Tibial nerve (tissue), 4 donors: Measurements from ENCODE around the gene RETREG1. TPM values are rescaled to one million over a fixed set of nuclear protein-coding genes. Genes with fewer than 3 reads are reported as not detected.

Source experiments
- DNase-seq, 2 donors: peaks; one replicate each; pipeline ENCODE4 v3.0.0-alpha.2; 2019; ENCODE audit warnings: low spot score in 2 of 2
- H3K27ac ChIP-seq, 4 donors: fragments of 200-600 bp; sonication (generic) in 3 of 4; one replicate each; pipeline ENCODE4 v1.5.1; 2017 to 2019; ENCODE audit warnings: mild to moderate bottlenecking in 1 of 4
- H3K27me3 ChIP-seq, 2 donors: fragments of 200-600 bp; sonication (generic) in 1 of 2; one replicate each; pipeline versions ENCODE4 v1.5.1 to v1.6.0; 2017 to 2019
- H3K36me3 ChIP-seq, 3 donors: fragments of 200-600 bp; sonication (generic); one replicate each; pipeline ENCODE4 v1.5.1; 2018 to 2019
- H3K4me1 ChIP-seq, 4 donors: fragments of 200-600 bp; sonication (generic) in 3 of 4; one replicate each; pipeline ENCODE4 v1.5.1; 2017 to 2019
- H3K4me3 ChIP-seq, 4 donors: fragments of 200-600 bp; sonication (generic) in 3 of 4; one replicate each; pipeline ENCODE4 v1.5.1; 2017 to 2019; ENCODE audit warnings: mild to moderate bottlenecking in 1 of 4, moderate library complexity in 1 of 4
- H3K9me3 ChIP-seq, 4 donors: fragments of 200-600 bp; sonication (generic) in 3 of 4; one replicate each; pipeline ENCODE4 v1.5.1; 2017 to 2019
- EP300 ChIP-seq, 2 donors: sonication (generic); formaldehyde crosslinking; IDR thresholded peaks; one replicate each; pipeline ENCODE4 v1.6.1; 2017; ENCODE audit warnings: antibody characterized with exemption in 2 of 2, mild to moderate bottlenecking in 1 of 2
- POLR2A ChIP-seq, 2 donors: fragments of 450-650 bp; IDR thresholded peaks; one replicate each; pipeline ENCODE4 v1.6.1; 2017; ENCODE audit warnings: antibody characterized with exemption in 2 of 2, mild to moderate bottlenecking in 2 of 2, moderate library complexity in 2 of 2
- WGBS, 2 donors: methylation state at CpG; one replicate each; pipeline ENCODE4 v1.1.5; 2018; 5-methylcytosine and 5-hydroxymethylcytosine counted together
- total RNA-seq, 4 donors: library from RNA; depleted of rRNA; stranded (reverse); fragments of >200 nt; gene quantifications; one replicate each; pipeline ENCODE4 v1.1.0, GENCODE V29; 2016
- TF ChIP-seq, protein P1 (sequence below), 5 experiments: fragments of 200-600 bp in 3 of 5; fragments of 450-650 bp in 2 of 5; sonication (generic) in 3 of 5; IDR thresholded peaks; one replicate each; pipeline ENCODE4 v1.5.1; 2016 to 2019; ENCODE audit warnings: antibody characterized with exemption in 5 of 5, mild to moderate bottlenecking in 3 of 5, moderate library complexity in 2 of 5

The RETREG1 gene
- total RNA-seq, 4 donors from 2014 or later, result 57.5 to 90.9 (median 77.0) TPM

DNA sequence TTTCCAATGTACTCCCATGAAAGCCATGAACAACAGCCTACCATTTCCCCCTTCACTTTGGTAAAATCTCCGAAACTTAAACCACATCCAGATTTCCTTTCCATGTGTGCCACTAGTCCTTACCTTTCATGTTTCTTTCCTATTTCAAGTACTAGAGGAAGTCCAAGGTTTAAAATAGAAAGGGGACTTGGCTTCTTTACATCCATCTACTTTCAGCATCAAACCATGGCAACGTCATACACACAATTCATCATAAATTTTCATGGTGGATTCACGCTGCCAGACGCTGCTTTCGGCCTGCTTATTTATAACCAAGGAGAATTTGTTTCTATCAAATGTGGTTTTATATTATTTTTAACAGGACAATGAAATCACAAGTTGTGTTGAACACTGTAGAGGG lies 92.5 kb downstream of the RETREG1 start:
- Histone ChIP-seq H3K27ac (no peak overlapping the region), H3K27me3 (no peaks in the 10 kb centered on the region), H3K9me3 (no peaks in the 10 kb centered on the region), H3K4me1 (peaks cover 0 to 6% (median 0%) of the 10 kb centered on the region in 4 donors), H3K4me3 (no peak overlapping the region), H3K36me3 (no peaks in the 10 kb centered on the region)
- DNase-seq, result no peak
- 89 to 90% methylated on average over 5 of the region's 5 CpGs for WGBS, 2 donors
- no peak for TF ChIP-seq POLR2A (IDR thresholded peaks at IDR 0.05)
- TF ChIP-seq, protein P1, sequence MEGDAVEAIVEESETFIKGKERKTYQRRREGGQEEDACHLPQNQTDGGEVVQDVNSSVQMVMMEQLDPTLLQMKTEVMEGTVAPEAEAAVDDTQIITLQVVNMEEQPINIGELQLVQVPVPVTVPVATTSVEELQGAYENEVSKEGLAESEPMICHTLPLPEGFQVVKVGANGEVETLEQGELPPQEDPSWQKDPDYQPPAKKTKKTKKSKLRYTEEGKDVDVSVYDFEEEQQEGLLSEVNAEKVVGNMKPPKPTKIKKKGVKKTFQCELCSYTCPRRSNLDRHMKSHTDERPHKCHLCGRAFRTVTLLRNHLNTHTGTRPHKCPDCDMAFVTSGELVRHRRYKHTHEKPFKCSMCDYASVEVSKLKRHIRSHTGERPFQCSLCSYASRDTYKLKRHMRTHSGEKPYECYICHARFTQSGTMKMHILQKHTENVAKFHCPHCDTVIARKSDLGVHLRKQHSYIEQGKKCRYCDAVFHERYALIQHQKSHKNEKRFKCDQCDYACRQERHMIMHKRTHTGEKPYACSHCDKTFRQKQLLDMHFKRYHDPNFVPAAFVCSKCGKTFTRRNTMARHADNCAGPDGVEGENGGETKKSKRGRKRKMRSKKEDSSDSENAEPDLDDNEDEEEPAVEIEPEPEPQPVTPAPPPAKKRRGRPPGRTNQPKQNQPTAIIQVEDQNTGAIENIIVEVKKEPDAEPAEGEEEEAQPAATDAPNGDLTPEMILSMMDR (IDR thresholded peaks at IDR 0.05), result no peak
- no peak for TF ChIP-seq EP300 (IDR thresholded peaks at IDR 0.05)

DNA sequence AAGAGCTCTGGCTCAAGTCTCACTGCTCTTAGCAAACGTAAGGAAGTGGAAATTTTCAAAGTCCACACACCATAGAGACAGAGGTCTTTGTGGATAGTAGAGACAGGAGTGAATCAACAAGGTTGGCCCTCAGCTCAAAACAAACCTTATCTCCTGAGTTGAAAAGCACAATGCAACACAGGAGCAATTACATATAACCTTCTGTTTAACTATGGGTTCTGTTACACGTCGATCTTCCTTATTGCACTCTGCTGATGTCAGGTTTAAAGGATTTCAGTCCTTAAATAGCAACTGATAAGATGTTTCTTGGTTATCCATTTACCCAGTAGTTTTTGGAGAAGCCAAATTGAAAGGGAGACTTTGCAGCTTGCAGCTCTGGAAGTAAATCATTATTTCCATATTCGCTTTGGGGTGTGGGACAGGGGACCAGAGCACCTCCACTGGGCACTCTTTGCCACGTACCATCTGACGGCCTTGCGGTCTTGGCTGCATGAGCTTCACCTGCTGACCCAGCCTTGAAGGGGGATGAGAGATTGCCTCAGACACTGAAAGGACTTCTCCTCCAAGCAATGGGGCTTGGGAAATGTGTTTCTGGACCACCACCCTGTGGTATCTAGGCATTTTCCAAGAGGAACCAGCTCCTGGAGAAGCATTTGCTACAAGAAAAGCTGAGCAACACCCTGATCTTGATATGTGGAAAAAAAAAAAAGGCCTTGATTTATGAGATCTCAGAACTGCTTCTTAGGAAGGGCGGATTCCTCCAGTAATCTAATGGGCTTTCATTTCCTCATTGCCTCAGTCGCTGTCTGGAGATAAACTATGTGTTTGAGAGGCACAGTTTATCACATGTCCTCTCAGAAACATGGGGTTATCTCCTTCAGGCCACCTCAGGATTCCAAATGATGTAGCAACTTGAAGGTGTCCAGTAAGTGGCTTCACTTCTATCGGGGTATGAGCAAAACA lies 95.0 kb downstream of the RETREG1 start:
- Histone ChIP-seq H3K9me3 (no peaks in the 10 kb centered on the region), H3K36me3 (no peaks in the 10 kb centered on the region), H3K27me3 (no peaks in the 10 kb centered on the region), H3K27ac (peak overlapping the region in 1 of 4 donors; percentile 17), H3K4me1 (peaks cover 0 to 13% (median 0%) of the 10 kb centered on the region in 4 donors), H3K4me3 (no peak overlapping the region)
- 87 to 88% methylated on average over 10 of the region's 10 CpGs for WGBS, 2 donors
- no peak for TF ChIP-seq POLR2A (IDR thresholded peaks at IDR 0.05)
- no peak for TF ChIP-seq EP300 (IDR thresholded peaks at IDR 0.05)
- TF ChIP-seq, protein P1 (IDR thresholded peaks at IDR 0.05), result no peak
- no peak for DNase-seq

DNA sequence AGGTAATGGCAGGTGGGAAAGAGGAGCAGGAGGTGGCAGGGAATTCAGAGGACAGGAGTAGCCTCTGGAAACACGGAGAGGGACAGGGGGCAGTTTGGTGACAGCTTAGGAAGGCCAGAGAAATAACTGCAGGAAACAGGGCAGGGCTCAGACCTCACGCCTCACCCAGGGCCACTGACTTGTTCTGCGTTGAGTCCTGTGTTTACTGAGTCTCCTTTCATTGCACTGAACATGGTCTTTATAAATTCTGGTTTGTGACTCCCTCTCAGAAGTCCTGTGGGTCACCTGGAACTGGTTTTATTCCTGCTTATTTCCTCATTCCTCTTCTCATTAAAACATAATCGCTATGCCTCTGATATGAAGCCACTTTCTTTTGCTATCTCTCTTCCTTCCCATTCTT lies 96.0 kb downstream of the RETREG1 start:
- H3K9me3 ChIP-seq, result no peaks in the 10 kb centered on the region
- no peaks in the 10 kb centered on the region for H3K36me3 ChIP-seq
- WGBS, 2 donors, result 71 to 77% methylated on average over 4 of the region's 4 CpGs
- H3K4me1 ChIP-seq, result peaks cover 0 to 13% (median 0%) of the 10 kb centered on the region in 4 donors
- DNase-seq, result no peak
- H3K4me3 ChIP-seq, result no peak overlapping the region
- peak overlapping the region in 1 of 4 donors; percentile 55 for H3K27ac ChIP-seq
- no peaks in the 10 kb centered on the region for H3K27me3 ChIP-seq
- no peak for TF ChIP-seq EP300 (IDR thresholded peaks at IDR 0.05)
- TF ChIP-seq, protein P1 (IDR thresholded peaks at IDR 0.05), result no peak
- no peak for TF ChIP-seq POLR2A (IDR thresholded peaks at IDR 0.05)

DNA sequence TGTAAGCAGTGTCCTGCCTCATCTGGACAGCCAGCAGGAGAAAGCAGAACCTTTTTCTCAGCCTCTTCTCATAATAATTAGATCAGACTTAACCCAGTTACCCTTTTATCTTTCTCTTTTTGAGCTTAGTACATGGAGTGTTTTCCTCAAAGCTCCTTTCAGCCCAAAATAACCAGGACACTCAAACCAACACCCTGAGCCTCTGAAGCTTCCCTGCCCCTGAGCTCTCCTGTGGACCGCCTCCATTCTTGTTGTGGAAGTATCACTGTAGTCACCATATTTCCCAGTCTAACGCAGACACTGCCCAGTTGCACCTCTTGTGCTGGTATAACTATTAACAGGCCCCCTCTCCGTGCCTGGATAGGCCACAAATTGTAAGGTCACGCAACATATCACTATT lies 97.4 kb downstream of the RETREG1 start:
- no peak for DNase-seq
- Histone ChIP-seq H3K9me3 (no peaks in the 10 kb centered on the region), H3K4me1 (peaks cover 0 to 13% (median 0%) of the 10 kb centered on the region in 4 donors), H3K27me3 (no peaks in the 10 kb centered on the region), H3K4me3 (no peak overlapping the region), H3K36me3 (no peaks in the 10 kb centered on the region), H3K27ac (peak overlapping the region in 1 of 4 donors; percentile 62)
- TF ChIP-seq EP300 (IDR thresholded peaks at IDR 0.05) (no peak), POLR2A (IDR thresholded peaks at IDR 0.05) (no peak)
- TF ChIP-seq, protein P1 (IDR thresholded peaks at IDR 0.05), result no peak
- 86 to 92% methylated on average over 4 of the region's 4 CpGs for WGBS, 2 donors

DNA sequence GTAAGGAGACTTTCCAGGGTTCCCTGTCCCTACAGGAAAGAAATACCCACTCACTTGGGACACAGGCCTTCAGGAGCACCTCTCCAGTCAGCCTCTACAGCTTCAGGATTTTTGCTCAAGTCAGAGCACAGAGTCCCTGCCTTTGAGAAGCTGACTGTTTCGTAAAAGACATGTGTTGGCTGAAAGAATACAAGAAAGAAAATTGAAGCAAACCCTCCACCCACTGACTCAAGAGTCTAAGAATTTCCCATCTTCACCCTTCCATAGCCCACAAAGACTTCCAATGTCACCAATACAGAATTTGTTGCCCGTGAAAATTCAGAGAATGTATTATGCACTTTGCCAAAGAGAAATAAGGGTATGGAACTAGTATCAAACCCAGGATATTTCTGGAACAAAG lies 98.2 kb downstream of the RETREG1 start:
- H3K27me3 ChIP-seq, result no peaks in the 10 kb centered on the region
- peaks cover 0 to 13% (median 0%) of the 10 kb centered on the region in 4 donors for H3K4me1 ChIP-seq
- H3K27ac ChIP-seq, result peak overlapping the region in 2 of 4 donors; percentile 32 to 62
- H3K4me3 ChIP-seq, result no peak overlapping the region
- H3K36me3 ChIP-seq, result no peaks in the 10 kb centered on the region
- H3K9me3 ChIP-seq, result no peaks in the 10 kb centered on the region
- no peak for DNase-seq
- no peak for TF ChIP-seq EP300 (IDR thresholded peaks at IDR 0.05)
- TF ChIP-seq, protein P1 (IDR thresholded peaks at IDR 0.05), result no peak
- TF ChIP-seq POLR2A (IDR thresholded peaks at IDR 0.05), result no peak
- 42 to 55% methylated on average over 2 of the region's 2 CpGs for WGBS, 2 donors
